Body of pancreas (tissue), 4 donors: Measurements from ENCODE around the gene PAWR.

Experiments used
- POLR2A ChIP-seq, 3 donors: fragments of 450-650 bp; IDR thresholded peaks; one replicate each; pipeline ENCODE4 v1.6.1; 2016; ENCODE audit warnings: antibody characterized with exemption in 3 of 3, mild to moderate bottlenecking in 2 of 3
- TF ChIP-seq, protein P1 (sequence below), 7 experiments: fragments of 450-650 bp in 4 of 7; fragments of 200-600 bp in 3 of 7; sonication (generic) in 3 of 7; IDR thresholded peaks; one replicate each; pipeline ENCODE4 v1.5.1; 2016 to 2019; ENCODE audit warnings: antibody characterized with exemption in 7 of 7

DNA sequence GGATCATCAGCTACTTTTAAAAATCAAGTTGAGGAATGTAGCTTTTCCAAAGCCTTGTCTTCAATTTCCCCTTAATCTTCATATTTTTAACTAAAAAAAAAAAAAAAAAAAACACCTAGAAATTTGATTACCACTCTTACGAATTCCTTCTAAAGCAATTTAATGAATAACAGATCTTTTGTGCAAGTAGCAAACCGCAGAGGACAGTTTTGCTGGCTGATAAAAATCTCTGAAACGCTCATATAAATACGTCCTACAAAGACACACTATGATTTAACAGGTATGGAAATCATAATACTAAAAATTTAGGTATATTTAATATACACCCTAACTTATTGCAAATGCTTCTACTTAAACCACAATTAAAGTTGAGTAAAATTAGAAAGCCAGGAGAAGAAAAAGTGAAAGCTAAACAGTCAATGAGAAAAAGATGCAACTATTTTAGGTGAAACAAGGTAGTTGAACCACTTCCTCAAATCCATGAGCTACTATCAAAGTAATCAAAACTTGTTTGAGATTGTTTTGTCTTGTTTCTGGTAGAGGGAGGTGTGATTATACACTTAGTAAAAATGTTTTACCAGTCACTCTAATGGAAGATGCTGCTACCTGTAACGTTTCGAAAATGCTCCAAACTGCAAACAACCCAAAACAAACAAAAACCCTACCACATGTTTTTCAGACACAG is 2.2 kb downstream of the PAWR start:
- TF ChIP-seq, protein P1, sequence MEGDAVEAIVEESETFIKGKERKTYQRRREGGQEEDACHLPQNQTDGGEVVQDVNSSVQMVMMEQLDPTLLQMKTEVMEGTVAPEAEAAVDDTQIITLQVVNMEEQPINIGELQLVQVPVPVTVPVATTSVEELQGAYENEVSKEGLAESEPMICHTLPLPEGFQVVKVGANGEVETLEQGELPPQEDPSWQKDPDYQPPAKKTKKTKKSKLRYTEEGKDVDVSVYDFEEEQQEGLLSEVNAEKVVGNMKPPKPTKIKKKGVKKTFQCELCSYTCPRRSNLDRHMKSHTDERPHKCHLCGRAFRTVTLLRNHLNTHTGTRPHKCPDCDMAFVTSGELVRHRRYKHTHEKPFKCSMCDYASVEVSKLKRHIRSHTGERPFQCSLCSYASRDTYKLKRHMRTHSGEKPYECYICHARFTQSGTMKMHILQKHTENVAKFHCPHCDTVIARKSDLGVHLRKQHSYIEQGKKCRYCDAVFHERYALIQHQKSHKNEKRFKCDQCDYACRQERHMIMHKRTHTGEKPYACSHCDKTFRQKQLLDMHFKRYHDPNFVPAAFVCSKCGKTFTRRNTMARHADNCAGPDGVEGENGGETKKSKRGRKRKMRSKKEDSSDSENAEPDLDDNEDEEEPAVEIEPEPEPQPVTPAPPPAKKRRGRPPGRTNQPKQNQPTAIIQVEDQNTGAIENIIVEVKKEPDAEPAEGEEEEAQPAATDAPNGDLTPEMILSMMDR (IDR thresholded peaks at IDR 0.05): no peak
- no peak for TF ChIP-seq POLR2A (IDR thresholded peaks at IDR 0.05)
